GM12878 (cell line): ENCODE data around the gene BTBD9. TPM values are rescaled to one million over a fixed set of nuclear protein-coding genes. Genes with fewer than 3 reads are reported as not detected.

ENCODE experiments used
- ATAC-seq: fragments of 200-7000 bp; cut with Tn5 transposase; 3 replicates; pipeline ENCODE4 v1.9.1; 2020; ENCODE audit warnings: mild to moderate bottlenecking, moderate library complexity
- BruUV-seq: library from RNA; stranded (reverse); fragments of 400-500 nt; replicated peaks from 2 replicates; lab custom pipeline; 2021; lab: Mats Ljungman, UMichigan
- CTCF ChIA-PET: fragments of 300-600 bp; sonication (Branson Sonifier 250); formaldehyde crosslinking; extraction: SDS; loops from one replicate; lab custom pipeline; 2021; ENCODE audit warnings: inconsistent platforms; lab: Yijun Ruan, JAX
- POLR2A ChIA-PET: fragments of 350-600 bp; formaldehyde crosslinking; extraction: SDS; loops from one replicate; lab custom pipeline; 2021; ENCODE audit warnings: inconsistent platforms; lab: Charles Lee
- RAD21 ChIA-PET: fragments of 300-600 bp; sonication (Branson Sonifier 250); formaldehyde crosslinking; loops from one replicate; lab custom pipeline; 2023; ENCODE audit warnings: antibody characterized with exemption; ENCODE audit not compliant: unreplicated experiment; lab: Charles Lee
- SMC1A ChIA-PET: fragments of 300-600 bp; sonication (Branson Sonifier 250); formaldehyde crosslinking; loops from one replicate; lab custom pipeline; 2023; ENCODE audit not compliant: unreplicated experiment, uncharacterized antibody; lab: Charles Lee
- DNase-seq: peaks from one replicate; pipeline ENCODE4 v3.0.0-alpha.2; 2011; ENCODE audit warnings: low read depth, low spot score
- FAIRE-seq: peaks from 3 replicates; lab custom pipeline; 2011; peaks lifted over from hg19 to GRCh38; lab: Jason Lieb, UNC
- H2AFZ ChIP-seq: 2 replicates; pipeline ENCODE4 v1.6.0; 2011; ENCODE audit warnings: low read depth, low read length, control low read depth; ENCODE audit not compliant: control insufficient read depth
- H3K27ac ChIP-seq: 2 replicates; pipeline ENCODE4 v1.5.1; 2011; ENCODE audit warnings: control low read depth; ENCODE audit not compliant: control insufficient read depth, insufficient read depth
- H3K27me3 ChIP-seq, 2 experiments: replicated peaks in 1 of 2; 2 replicates each; pipeline versions ENCODE4 v1.6.0 to v1.6.1; 2011; ENCODE audit warnings: low read length in 1 of 2; ENCODE audit not compliant: control insufficient read depth in 2 of 2, insufficient read depth in 2 of 2
- H3K36me3 ChIP-seq, 2 experiments: 2 replicates each; pipeline ENCODE4 v1.5.1; 2011; ENCODE audit warnings: low read length in 1 of 2; ENCODE audit not compliant: control insufficient read depth in 2 of 2, insufficient read depth in 2 of 2
- H3K4me1 ChIP-seq: 2 replicates; pipeline ENCODE4 v1.6.1; 2011; ENCODE audit warnings: mild to moderate bottlenecking, low read length, moderate library complexity, mixed read lengths; ENCODE audit not compliant: control insufficient read depth, insufficient read depth
- H3K4me2 ChIP-seq: 2 replicates; pipeline ENCODE4 v1.6.0; 2011; ENCODE audit warnings: control low read depth; ENCODE audit not compliant: control insufficient read depth, insufficient read depth
- H3K4me3 ChIP-seq: fragments of 200-600 bp; sonication (generic); 2 replicates; pipeline ENCODE4 v1.5.1; 2016
- H3K79me2 ChIP-seq: 2 replicates; pipeline ENCODE4 v1.6.0; 2011; ENCODE audit warnings: low read length; ENCODE audit not compliant: control insufficient read depth, insufficient read depth
- H3K9ac ChIP-seq: 2 replicates; pipeline ENCODE4 v1.8.0; 2011; ENCODE audit warnings: low read length, control low read depth, mixed read lengths; ENCODE audit not compliant: control insufficient read depth, insufficient read depth
- H3K9me3 ChIP-seq: replicated peaks from 3 replicates; pipeline ENCODE4 v1.5.1; 2011; ENCODE audit warnings: mild to moderate bottlenecking, low read length; ENCODE audit not compliant: control insufficient read depth, insufficient read depth
- H4K20me1 ChIP-seq: 2 replicates; pipeline ENCODE4 v1.6.0; 2011; ENCODE audit not compliant: control insufficient read depth, insufficient read depth
- CEBPZ ChIP-seq: fragments of 150-350 bp; IDR thresholded peaks from 2 replicates; pipeline ENCODE4 v1.6.1; 2016; ENCODE audit warnings: low read depth, low read length
- IRF4 ChIP-seq: IDR thresholded peaks from 2 replicates; pipeline ENCODE4 v1.6.1; 2011; ENCODE audit warnings: low read depth, low read length
- NFXL1 ChIP-seq: fragments of 450-650 bp; IDR thresholded peaks from 2 replicates; pipeline ENCODE4 v1.6.1; 2017; ENCODE audit warnings: antibody characterized with exemption, mild to moderate bottlenecking, borderline replicate concordance
- NR2C2 ChIP-seq: IDR thresholded peaks from 2 replicates; pipeline ENCODE4 v1.6.1; 2011; ENCODE audit warnings: borderline replicate concordance, low read depth; ENCODE audit not compliant: control insufficient read depth, insufficient read length
- POLR2AphosphoS2 ChIP-seq: IDR thresholded peaks from 2 replicates; pipeline ENCODE4 v1.6.1; 2011; ENCODE audit warnings: low read depth, mild to moderate bottlenecking, low read length, improper control_type of control experiment, moderate library complexity
- SREBF2 ChIP-seq: IDR thresholded peaks from 2 replicates; pipeline ENCODE4 v1.6.1; 2012; ENCODE audit warnings: mild to moderate bottlenecking, low read length
- TCF7 ChIP-seq: IDR thresholded peaks from 2 replicates; pipeline ENCODE4 v1.6.1; 2014; ENCODE audit warnings: antibody characterized with exemption, borderline replicate concordance
- WGBS: methylation state at CpG from one replicate; pipeline ENCODE4 v1.1.6; 2016; ENCODE audit warnings: low lambda C conversion rate; ENCODE audit not compliant: insufficient replicate concordance, insufficient coverage; ENCODE audit errors: missing lambda C conversion rate; 5-methylcytosine and 5-hydroxymethylcytosine counted together
- in situ Hi-C: fragments of 300-500 bp; cut with MboI; formaldehyde crosslinking; loops from 9 replicates; pipeline ENCODE4 v1.14.3; 2018; ENCODE audit warnings: mixed read lengths
- intact Hi-C: fragments of 100-400 bp; cut with micrococcal nuclease; formaldehyde crosslinking; loops from one replicate; pipeline ENCODE4 v1.14.2; 2022; ENCODE audit not compliant: unreplicated experiment
- polyA plus RNA-seq, 11 experiments: library from polyadenylated mRNA; depleted of rRNA in 4 of 11; unstranded in 6 of 11; stranded (reverse) in 5 of 11; fragments of >200 nt; fragmentation: Nextera tagmentation in 4 of 11; fragmentation: Illumina TruSeq in 1 of 11; extraction: Ambion mirVana in 4 of 11; extraction: Trizol in 1 of 11; gene quantifications; 1 replicate in 1 of 11; 2 replicates in 10 of 11; pipeline versions ENCODE4 v1.2.1 to v1.2.3, GENCODE V29; 2011 to 2016; ENCODE audit warnings: inconsistent platforms in 2 of 11, missing spikeins in 2 of 11, low read depth in 1 of 11
- total RNA-seq, 4 experiments: library from RNA; depleted of rRNA in 3 of 4; stranded (reverse); fragments of >200 nt in 3 of 4; fragmentation: Illumina TruSeq in 1 of 4; extraction: Trizol in 1 of 4; gene quantifications; 2 replicates each; pipeline versions ENCODE4 v1.2.1 to v1.2.3, GENCODE V29; 2013 to 2021

BTBD9 gene
- total and polyA plus RNA-seq, 10 of the 15 experiments (the other 5 are each of a cell fraction or from before 2014, with no cell fraction given), result 0.22 to 8.6 (median 4.6) TPM

- H2AFZ ChIP-seq, result no peak overlapping the region
- POLR2A ChIA-PET, result interaction anchor here (0.5 kb wide), 1 partner anchor 37 kb away, joined by 3 read pairs; no protein-coding TSS in a partner anchor
- no peaks in the 10 kb centered on the region for H3K9me3 ChIP-seq
- WGBS, result 98% methylated on average over 4 of the region's 4 CpGs
- no TSS peak for BruUV-seq
- no peak overlapping the region for H3K4me2 ChIP-seq
- no peaks in the 10 kb centered on the region for H3K79me2 ChIP-seq
- RAD21 ChIA-PET, result no interaction called here
- no peak for TF ChIP-seq POLR2AphosphoS2
- TF ChIP-seq NFXL1, result no peak
- no peak for TF ChIP-seq IRF4
- TF ChIP-seq SREBF2, result no peak
- TF ChIP-seq NR2C2, result no peak
- no peak for TF ChIP-seq TCF7
- TF ChIP-seq CEBPZ, result no peak
- H4K20me1 ChIP-seq, result no peaks in the 10 kb centered on the region
- no peak overlapping the region for H3K4me3 ChIP-seq
- SMC1A ChIA-PET, result interaction anchor here (0.9 to 1.5 kb wide), 3 partner anchors 43 to 322 kb away, joined by 3 read pairs; no protein-coding TSS in a partner anchor
- H3K4me1 ChIP-seq, result peaks cover 23% of the 10 kb centered on the region
- DNase-seq (no peak), ATAC-seq (no peak), FAIRE-seq (no peak)
- intact Hi-C loops, result no loop called here
- no peaks in the 10 kb centered on the region for H3K36me3 ChIP-seq
- no peak overlapping the region for H3K27ac ChIP-seq
- H3K9ac ChIP-seq, result no peak overlapping the region
- no peaks in the 10 kb centered on the region for H3K27me3 ChIP-seq
- CTCF ChIA-PET, result no interaction called here
- in situ Hi-C loops, result no loop called here
These were observed 289.5 kb downstream of the BTBD9 start for GRCh38 chr6:38350220-38350619.
